GM23248 (cell line): ENCODE results near the gene RPS27L.

ENCODE experiments used
- EZH2 ChIP-seq: fragments of 200-600 bp; sonication (generic); IDR thresholded peaks from 2 replicates; pipeline ENCODE4 v1.6.1; 2018; ENCODE audit warnings: antibody characterized with exemption, mild to moderate bottlenecking; ENCODE audit not compliant: insufficient read depth, poor library complexity, severe bottlenecking
- EZH2phosphoT487 ChIP-seq: fragments of 200-600 bp; sonication (generic); IDR thresholded peaks from 2 replicates; pipeline ENCODE4 v1.6.1; 2018; ENCODE audit warnings: antibody characterized with exemption, moderate library complexity, mild to moderate bottlenecking, low read depth; ENCODE audit not compliant: insufficient read depth

- TF ChIP-seq EZH2 (no peak), EZH2phosphoT487 (no peak)
Observed at GRCh38 chr15:63194880-63195568, 37.7 kb upstream of the RPS27L start.
